Effector CD4-positive, alpha-beta T cell (primary cell): ENCODE measurements around the gene PON3.

ENCODE experiments used
- DNase-seq: peaks from one replicate; pipeline ENCODE4 v3.0.0-alpha.2; 2020

Gene PON3

GRCh38 chr7:95338832-95339231, 57.3 kb downstream of the PON3 start:
- no peak for DNase-seq

- DNase-seq = no peak
Observed at GRCh38 chr7:95335093-95335492, 61.1 kb downstream of the PON3 start.

DNA sequence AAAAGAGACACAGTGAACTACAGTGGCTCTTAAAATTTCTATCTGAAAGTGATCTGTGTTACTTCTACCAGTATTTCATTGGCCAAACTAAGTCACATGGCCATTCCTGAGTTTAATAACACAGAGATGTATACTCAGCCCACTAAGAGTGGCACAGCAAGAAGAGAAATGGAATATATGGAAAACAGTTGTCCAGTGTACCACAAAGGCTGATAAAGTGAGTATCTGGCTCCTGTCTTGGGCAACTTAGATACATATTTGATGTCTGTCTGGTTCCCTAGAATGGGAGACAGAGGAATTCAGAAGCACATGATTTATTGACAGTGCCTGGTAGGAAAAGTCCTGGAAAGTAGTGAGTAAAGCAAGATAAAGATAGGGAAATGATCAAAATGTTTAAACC, 61.7 kb downstream of the PON3 start:
- DNase-seq = no peak

- DNase-seq = no peak
Observed at GRCh38 chr7:95330961-95331337, 65.2 kb downstream of the PON3 start.

- DNase-seq = no peak
Observed at GRCh38 chr7:95330204-95330960, 65.8 kb downstream of the PON3 start.

DNA sequence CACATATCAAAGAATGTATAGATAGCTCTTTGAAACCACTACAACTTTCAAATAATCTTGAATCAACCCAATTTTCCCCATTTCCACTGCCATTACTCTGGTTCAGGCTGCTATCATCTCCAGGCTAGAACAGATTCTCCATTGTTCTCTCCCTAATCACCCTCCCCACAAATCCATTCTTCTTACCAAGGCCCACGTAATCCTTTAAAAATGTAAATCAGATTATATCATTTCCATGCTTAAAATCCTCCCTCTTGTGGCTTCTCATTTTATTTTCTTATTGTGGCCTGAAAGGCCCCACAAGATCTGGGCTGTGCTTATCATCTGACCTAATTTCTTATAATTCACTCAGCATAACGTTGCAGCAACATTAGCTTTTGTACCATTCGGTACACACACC, 68.8 kb downstream of the PON3 start:
- DNase-seq = no peak

DNA sequence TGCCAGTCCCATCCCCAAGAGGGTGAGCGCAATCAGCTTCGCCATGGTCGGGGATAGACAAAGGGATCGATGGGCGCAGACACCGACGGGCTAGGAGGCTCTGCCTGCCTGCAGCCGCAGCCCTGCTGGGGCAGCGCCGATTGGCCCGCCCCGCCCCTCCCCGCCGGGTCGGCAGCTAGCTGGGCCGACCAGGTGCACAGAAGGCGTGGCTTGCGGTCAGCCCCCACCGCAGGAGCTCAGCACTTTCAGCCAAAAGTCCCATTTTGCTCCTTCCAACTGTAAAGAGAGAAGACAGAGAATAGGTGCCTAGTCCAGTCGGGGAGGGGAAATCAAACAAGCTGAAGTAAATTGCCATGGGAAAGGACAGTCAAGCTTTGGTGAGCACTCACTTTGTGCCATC, 71.7 kb downstream of the PON3 start, which contains the start of gene PON1:
PON1 (minus strand) TSS at position 102 of the 400 bp plus-strand sequence; CDS start at position 45, 57 bp downstream.
- no peak for DNase-seq

GRCh38 chr7:95323410-95324129, 72.6 kb downstream of the PON3 start:
- DNase-seq = no peak

DNA sequence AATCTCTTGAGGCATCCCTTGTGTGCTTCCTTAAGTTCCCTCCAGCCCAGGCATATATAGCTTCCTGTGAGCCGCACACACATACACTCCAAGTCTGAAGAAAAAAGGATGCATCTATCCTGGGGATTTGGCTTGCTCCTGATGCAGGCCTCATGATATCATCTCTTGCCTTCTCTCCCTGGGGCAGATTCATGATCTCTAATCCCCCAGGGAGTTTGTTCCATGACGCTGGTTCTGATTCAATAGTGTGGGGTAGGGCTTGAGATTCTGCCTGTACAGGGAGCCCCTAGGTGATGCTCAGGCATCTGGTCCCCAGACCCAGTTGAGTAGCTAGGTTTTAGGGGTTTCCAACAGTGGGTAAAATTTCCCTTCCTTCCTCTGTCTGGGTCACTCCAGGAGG, 73.3 kb downstream of the PON3 start:
- no peak for DNase-seq

DNA sequence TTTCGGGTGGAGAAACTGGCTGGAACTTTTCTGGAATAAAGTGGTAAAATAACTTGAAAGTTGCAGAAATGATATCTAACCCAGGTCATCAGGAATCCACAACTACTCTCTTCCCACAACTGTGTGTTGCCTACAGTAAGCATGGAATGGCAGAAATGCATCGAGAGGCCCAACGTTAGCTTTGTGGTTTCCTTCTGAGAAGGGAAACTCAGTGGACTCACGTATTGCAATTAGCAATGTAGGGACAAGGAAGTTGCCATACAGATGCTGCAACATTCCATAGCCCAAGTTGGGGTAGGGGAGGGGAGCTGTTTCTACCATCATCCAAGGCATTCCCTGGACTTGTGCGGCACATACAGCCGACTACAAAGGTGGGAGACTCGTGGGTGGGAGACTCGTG, 73.8 kb downstream of the PON3 start:
- no peak for DNase-seq

GRCh38 chr7:95321720-95322119, 74.5 kb downstream of the PON3 start:
- no peak for DNase-seq

DNA sequence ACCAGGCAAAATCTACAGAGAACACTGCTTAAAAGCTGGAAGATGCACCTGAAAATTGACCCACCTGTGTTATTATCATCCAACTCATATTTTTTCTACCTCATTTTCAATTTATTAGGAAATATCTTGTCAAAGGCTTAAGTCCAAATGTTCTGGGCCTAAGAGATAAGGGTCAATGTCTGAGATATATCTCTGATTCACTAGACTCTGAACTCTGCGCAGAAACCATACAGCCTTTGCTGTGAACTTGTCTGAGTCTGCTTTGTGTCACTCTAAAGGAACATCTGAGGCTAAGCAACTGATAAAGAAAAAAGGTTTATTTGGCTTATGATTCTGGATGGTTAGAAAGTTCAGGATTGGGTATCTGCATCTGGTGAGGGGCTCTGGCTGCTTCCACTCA, 75.5 kb downstream of the PON3 start:
- DNase-seq = no peak

GRCh38 chr7:95319570-95319969, 76.6 kb downstream of the PON3 start:
- DNase-seq = no peak

DNA sequence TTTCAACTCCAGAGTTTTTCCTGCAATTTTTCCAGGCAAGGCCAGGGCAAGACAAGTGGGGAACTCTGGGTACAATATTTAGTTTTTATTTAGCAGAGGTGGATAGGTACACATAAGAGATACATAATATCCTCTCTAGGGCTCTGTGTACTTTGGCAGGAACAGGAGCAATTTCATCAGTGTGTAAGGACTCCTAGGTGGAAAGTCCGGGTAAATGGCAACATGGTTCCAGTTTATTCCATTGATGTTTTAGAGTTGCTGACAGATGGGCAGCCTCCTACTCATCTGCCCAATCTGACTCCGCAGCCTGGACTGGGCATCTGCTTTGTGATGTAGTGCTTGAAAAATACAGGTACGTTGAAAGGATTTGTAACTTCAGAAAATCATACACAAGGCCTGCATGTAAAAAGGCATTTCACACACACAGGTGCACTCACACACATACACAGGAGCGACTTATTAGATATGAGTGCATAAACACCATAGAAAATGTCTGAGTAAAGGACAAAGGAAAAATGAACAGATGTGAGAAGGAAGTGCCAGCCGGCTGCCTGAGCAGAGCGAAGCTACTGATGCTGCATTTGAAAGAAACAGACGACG, 77.6 kb downstream of the PON3 start:
- DNase-seq = no peak

DNA sequence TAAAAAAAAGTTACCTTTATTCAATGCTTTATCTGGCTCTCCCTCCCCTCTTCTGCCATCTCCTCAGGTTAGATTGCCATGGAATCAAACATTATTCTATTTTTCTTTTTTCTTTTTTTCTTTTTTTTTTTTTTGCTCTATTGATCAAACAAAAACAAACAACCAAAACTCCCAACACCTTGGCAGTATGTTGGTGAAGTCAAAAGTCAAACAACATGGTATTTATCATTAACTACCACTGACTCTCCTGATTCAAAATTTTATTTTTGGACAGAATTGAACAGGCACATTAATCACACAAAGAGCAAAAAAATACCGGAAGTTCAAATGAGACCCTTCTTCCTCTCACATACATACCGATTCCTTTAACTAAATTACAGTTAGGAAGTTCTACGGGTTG, 78.2 kb downstream of the PON3 start:
- no peak for DNase-seq

GRCh38 chr7:95317546-95317945, 78.6 kb downstream of the PON3 start:
- DNase-seq = no peak

DNA sequence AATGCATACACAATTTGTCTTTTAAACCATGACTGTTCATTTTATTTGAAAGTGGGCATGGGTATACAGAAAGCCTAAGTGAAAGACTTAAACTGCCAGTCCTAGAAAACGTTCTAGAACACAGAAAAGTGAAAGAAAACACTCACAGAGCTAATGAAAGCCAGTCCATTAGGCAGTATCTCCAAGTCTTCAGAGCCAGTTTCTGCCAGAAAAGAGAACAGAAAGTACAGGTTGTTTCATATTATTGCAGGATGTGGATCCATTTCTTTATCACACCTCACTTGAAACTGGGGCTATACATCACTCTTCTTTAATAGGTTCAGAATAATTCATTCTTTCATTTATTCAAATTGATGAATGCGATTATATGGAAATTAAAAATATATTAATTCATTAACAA, 79.6 kb downstream of the PON3 start:
- no peak for DNase-seq

GRCh38 chr7:95312561-95312960, 83.6 kb downstream of the PON3 start:
- DNase-seq = no peak

- no peak for DNase-seq
Observed at GRCh38 chr7:95311389-95311788, 84.8 kb downstream of the PON3 start.

DNA sequence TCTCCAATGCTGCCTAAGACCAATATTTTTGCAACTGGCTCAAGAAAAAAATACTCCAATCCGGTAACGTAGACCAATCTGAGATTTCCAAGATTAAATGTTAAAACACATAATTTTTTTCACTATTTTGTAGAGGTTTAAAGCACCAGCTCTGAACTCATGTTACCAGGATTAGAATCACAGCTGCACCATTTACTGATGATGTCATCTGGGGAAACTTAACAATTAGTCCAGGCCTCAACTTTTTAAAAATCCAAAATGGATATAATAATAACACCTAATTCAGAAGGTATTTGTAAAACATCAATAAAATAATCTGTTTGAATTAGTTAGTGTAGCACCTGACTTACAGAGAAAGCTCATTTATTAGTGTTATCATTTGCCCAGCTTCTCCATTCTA, 86.2 kb downstream of the PON3 start:
- no peak for DNase-seq
